ENCODE data around the gene SPATA46. TPM values are rescaled to one million over a fixed set of nuclear protein-coding genes. Genes with fewer than 3 reads are reported as not detected.

The SPATA46 gene
- total RNA-seq, 1 experiment from 2014 or later, result not detected

DNA sequence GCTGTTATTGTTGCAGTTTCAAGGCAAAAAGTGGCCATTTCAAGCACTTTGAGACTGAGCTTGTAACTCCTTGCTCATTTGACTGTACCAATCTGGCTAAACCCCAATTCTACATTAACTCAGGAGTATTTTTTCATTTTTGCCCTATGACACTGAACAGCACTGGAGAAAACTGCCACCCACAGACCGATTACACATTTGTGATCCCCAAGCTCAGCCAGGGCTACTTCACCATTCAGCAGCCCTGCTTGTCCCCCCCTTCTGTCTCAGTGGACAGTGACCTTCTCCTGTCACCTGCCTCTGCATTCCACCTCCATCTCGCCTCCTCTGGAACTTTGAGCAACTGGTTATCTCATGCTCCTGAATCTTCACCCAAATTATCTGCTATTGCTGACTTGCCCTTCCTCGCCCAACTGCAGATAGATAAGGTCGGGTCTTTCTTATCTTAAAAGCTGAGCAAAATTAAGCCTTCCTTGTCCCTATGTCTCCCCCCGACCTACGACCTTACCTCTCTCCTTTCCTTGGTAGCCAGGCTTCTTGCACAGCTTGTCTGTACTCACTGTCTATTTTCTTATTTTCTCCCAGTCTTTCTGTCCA, 25.3 kb downstream of the SPATA46 start:
- intact Hi-C loops (cut with micrococcal nuclease), result loop anchor here (10.0 kb wide), 3 partner anchors 143 to 263 kb away; partner anchors contain the start of genes UAP1 and UHMK1
- RAD21 ChIA-PET (ENCODE audit: low non-redundant PET in 1 of 2, low total read pairs in 2 of 2, uncharacterized antibody in 2 of 2, unreplicated experiment in 2 of 2), result no interaction called here
- Histone ChIP-seq H3K79me2 (ENCODE audit: insufficient read depth, low read length) (no peaks in the 10 kb centered on the region), H3K4me1 (ENCODE audit: control insufficient read depth in 1 of 2, insufficient read depth in 2 of 2, low read length in 2 of 2) (peaks cover 23 to 36% of the 10 kb centered on the region in 2 experiments), H3K4me3 (replicated peaks in 1 of 2; ENCODE audit: low read depth in 1 of 2, low read length in 2 of 2) (no peak overlapping the region), H3K36me3 (ENCODE audit: control insufficient read depth in 1 of 2, insufficient read depth in 2 of 2, low read length in 2 of 2) (no peaks in the 10 kb centered on the region), H3K4me2 (ENCODE audit: low read length) (no peak overlapping the region), H3K27me3 (ENCODE audit: insufficient read depth, low read length) (no peaks in the 10 kb centered on the region), H3K27ac (ENCODE audit: low read depth, low read length) (no peak overlapping the region), H4K20me1 (ENCODE audit: insufficient read depth) (no peaks in the 10 kb centered on the region), H3K9me2 (ENCODE audit: insufficient read depth) (no peaks in the 10 kb centered on the region), H3K9ac (ENCODE audit: low read length) (no peak overlapping the region), H2AFZ (ENCODE audit: low read depth, low read length, poor library complexity, severe bottlenecking) (no peak overlapping the region), H3K9me3 (ENCODE audit: control insufficient read depth in 1 of 2, insufficient read depth in 1 of 2, low read depth in 1 of 2, low read length in 2 of 2) (no peaks in the 10 kb centered on the region)
- CTCF ChIA-PET, result no interaction called here
- POLR2A ChIA-PET, result no interaction called here
- no TSS peak for BruUV-seq (replicated peaks)
- TF ChIP-seq, protein P1, sequence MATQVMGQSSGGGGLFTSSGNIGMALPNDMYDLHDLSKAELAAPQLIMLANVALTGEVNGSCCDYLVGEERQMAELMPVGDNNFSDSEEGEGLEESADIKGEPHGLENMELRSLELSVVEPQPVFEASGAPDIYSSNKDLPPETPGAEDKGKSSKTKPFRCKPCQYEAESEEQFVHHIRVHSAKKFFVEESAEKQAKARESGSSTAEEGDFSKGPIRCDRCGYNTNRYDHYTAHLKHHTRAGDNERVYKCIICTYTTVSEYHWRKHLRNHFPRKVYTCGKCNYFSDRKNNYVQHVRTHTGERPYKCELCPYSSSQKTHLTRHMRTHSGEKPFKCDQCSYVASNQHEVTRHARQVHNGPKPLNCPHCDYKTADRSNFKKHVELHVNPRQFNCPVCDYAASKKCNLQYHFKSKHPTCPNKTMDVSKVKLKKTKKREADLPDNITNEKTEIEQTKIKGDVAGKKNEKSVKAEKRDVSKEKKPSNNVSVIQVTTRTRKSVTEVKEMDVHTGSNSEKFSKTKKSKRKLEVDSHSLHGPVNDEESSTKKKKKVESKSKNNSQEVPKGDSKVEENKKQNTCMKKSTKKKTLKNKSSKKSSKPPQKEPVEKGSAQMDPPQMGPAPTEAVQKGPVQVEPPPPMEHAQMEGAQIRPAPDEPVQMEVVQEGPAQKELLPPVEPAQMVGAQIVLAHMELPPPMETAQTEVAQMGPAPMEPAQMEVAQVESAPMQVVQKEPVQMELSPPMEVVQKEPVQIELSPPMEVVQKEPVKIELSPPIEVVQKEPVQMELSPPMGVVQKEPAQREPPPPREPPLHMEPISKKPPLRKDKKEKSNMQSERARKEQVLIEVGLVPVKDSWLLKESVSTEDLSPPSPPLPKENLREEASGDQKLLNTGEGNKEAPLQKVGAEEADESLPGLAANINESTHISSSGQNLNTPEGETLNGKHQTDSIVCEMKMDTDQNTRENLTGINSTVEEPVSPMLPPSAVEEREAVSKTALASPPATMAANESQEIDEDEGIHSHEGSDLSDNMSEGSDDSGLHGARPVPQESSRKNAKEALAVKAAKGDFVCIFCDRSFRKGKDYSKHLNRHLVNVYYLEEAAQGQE (IDR thresholded peaks at IDR 0.05; ENCODE audit: low read depth), result no peak
- TF ChIP-seq ZFX (IDR thresholded peaks at IDR 0.05), result no peak
- TF ChIP-seq SRF (IDR thresholded peaks at IDR 0.05; ENCODE audit: low read depth), result no peak
- TF ChIP-seq, protein P2, sequence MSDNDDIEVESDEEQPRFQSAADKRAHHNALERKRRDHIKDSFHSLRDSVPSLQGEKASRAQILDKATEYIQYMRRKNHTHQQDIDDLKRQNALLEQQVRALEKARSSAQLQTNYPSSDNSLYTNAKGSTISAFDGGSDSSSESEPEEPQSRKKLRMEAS (IDR thresholded peaks at IDR 0.05), result no peak
- no peak for TF ChIP-seq SIN3A (IDR thresholded peaks at IDR 0.05; ENCODE audit: low read depth)
- TF ChIP-seq SP1 (IDR thresholded peaks at IDR 0.05; ENCODE audit: low read depth), result no peak
- no peak for TF ChIP-seq TCF7L2 (IDR thresholded peaks at IDR 0.05; ENCODE audit: borderline replicate concordance, extremely low read depth, insufficient read depth, insufficient read length)
- TF ChIP-seq, protein P3, sequence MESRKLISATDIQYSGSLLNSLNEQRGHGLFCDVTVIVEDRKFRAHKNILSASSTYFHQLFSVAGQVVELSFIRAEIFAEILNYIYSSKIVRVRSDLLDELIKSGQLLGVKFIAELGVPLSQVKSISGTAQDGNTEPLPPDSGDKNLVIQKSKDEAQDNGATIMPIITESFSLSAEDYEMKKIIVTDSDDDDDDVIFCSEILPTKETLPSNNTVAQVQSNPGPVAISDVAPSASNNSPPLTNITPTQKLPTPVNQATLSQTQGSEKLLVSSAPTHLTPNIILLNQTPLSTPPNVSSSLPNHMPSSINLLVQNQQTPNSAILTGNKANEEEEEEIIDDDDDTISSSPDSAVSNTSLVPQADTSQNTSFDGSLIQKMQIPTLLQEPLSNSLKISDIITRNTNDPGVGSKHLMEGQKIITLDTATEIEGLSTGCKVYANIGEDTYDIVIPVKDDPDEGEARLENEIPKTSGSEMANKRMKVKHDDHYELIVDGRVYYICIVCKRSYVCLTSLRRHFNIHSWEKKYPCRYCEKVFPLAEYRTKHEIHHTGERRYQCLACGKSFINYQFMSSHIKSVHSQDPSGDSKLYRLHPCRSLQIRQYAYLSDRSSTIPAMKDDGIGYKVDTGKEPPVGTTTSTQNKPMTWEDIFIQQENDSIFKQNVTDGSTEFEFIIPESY (IDR thresholded peaks at IDR 0.05; ENCODE audit: extremely low read depth, insufficient replicate concordance, low read length), result no peak
- no peak for TF ChIP-seq POLR2AphosphoS5 (IDR thresholded peaks at IDR 0.05; ENCODE audit: low read depth, low read length)
- no peak for TF ChIP-seq CEBPB (IDR thresholded peaks at IDR 0.05; ENCODE audit: low read depth)
- TF ChIP-seq, protein P4, sequence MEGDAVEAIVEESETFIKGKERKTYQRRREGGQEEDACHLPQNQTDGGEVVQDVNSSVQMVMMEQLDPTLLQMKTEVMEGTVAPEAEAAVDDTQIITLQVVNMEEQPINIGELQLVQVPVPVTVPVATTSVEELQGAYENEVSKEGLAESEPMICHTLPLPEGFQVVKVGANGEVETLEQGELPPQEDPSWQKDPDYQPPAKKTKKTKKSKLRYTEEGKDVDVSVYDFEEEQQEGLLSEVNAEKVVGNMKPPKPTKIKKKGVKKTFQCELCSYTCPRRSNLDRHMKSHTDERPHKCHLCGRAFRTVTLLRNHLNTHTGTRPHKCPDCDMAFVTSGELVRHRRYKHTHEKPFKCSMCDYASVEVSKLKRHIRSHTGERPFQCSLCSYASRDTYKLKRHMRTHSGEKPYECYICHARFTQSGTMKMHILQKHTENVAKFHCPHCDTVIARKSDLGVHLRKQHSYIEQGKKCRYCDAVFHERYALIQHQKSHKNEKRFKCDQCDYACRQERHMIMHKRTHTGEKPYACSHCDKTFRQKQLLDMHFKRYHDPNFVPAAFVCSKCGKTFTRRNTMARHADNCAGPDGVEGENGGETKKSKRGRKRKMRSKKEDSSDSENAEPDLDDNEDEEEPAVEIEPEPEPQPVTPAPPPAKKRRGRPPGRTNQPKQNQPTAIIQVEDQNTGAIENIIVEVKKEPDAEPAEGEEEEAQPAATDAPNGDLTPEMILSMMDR (IDR thresholded peaks at IDR 0.05 in 2 of 3, conservative IDR thresholded peaks at IDR 0.05 in 1 of 3; ENCODE audit: borderline replicate concordance in 1 of 3, insufficient read depth in 1 of 3, low read depth in 2 of 3, low read length in 2 of 3), result no peak
- no peak for TF ChIP-seq EZH2phosphoT487 (IDR thresholded peaks at IDR 0.05; ENCODE audit: borderline replicate concordance)
- no peak for TF ChIP-seq EGR1 (IDR thresholded peaks at IDR 0.05; ENCODE audit: low read depth)
- no peak for TF ChIP-seq EZH2 (IDR thresholded peaks at IDR 0.05)
- TF ChIP-seq JUND (IDR thresholded peaks at IDR 0.05), result no peak
- DNase-seq (ENCODE audit: low read depth, low spot score), result no peak
- no peak for ATAC-seq

Data from HCT116 (cell line).